Effector CD8-positive, alpha-beta T cell (primary cell): ENCODE data around the gene RAD51B.

Experiments
- DNase-seq: peaks from one replicate; lab custom pipeline; 2025; lab: John Stamatoyannopoulos, UW

Gene RAD51B

DNA sequence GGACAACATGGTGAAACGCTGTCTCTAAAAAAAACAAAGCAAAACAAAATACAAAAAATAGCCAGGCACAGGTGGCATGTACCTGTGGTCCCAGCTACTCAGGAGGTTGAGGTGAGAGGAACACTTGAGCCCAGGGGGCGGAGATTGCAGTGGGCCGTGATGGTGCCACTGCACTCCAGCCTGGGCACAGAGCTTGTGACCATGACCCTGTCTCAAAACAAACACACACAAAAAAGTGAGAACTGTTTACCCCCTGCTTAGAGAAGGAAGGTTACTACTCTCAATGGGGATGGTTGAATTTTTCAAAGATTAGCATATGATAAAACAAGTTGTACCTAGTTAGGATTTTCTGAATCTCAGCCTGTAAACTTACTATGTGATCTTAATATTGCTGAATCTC is 905.3 kb downstream of the RAD51B start:
- no peak for DNase-seq

DNA sequence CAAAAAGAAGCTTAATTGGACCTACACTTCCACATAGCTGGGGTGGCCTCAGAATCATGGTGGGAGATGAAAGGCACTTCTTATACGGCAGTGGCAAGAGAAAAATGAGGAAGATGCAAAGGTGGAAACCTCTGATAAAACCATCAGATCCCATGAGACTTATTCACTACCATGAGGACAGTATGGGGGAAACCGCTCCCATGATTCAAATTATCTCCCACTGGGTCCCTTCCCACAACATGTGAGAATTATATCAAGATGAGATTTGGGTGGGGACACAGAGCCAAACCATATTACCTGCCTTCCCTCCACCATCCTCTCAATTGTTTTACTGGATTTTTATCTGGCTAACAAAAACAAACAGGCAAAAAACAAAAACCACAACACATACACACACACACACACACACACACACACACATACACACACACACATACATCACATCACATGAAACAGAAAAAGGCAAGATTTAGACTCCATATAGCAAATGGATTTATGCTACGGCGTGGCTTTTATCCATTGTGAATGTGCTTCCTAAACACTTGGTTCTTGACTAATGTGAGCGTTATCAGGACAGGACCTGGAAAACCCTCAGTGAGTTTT is 906.6 kb downstream of the RAD51B start:
- DNase-seq: no peak

DNA sequence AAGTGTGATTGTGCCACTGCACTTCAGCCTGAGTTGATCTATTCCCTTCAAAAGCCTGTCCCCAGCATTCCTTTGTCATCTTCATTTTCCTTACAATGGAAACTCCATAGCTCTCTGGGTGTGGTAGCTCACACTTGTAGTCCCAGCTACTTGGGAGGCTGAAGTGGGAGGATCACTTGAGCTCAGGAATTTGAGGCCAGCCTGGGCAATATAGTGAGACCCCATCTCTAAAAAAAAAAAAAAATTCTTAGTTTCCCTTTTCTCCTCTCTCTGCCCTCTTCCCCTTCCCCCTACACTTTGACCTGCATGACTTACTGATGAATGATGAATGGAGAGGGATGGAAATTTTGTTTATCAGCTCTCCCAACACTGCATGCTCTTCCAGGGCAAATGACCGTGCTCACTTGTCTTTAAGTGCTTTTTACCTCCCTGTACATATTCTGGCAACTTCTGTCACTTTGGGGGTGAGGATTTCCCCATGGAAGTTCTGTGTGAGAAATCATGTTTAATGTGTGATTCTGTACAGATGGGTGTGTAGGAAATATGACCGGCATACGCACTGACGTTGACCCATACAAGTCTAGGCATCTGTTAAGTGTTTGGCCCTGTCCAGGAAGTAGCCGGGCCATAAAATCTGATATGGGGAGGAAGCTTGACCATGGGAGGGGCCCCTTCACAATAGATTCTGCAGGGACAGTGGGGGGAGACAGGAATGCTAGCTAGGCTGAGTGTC is 907.9 kb downstream of the RAD51B start:
- DNase-seq: no peak

DNA sequence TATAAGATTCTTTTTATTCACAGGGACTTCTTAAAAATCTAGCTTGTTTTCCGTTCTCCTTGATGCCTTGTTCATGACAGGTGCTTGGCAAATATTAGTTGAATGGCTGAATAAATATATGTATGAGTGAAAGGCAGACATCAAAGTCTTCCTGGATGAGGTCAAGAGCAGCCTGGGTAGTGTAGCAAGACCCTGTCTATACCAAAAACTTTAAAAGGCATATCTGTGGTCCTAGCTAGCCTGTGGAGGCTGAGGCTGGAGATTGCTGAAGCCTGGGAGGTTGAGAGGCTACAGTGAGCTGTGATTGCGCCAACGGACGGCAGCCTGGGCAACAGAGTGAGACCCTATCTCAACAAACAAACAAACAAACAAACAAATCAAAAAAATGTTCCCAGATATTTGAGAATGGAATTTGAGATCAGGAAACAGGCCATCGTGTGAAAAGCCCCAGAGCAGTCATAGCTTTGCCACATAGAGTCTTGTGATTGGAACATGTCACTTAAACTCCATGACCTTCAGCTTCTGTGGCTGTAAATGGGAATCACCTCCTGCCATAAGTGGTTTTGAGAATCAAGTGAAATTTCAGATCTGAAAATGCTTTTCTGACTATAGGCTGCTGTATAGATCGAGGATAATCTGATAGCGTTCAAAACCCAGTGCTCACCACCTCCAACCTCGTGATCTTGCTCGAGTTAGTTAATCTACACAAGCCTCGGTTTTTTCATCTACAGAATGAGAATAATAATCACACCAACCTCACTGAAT is 908.9 kb downstream of the RAD51B start:
- no peak for DNase-seq

DNA sequence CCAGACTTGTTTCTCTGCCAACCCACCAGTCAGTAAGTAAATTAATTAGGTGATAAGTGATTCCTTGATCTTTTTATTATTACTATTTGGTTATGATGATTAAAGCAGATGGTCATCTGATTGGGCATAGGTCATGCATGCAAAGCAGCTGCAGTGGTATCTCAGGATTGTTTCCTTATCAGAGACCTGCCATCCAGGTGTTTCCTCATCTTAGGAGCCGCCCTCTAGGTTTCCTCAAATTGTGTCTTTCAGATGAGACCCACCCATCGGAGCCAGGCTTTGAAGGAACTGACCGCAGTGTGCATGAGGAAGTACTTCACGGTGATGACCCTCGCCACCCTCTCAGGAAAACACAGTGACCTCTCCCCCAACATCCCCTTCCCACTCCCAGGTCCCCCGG is 910.0 kb downstream of the RAD51B start:
- no peak for DNase-seq

DNA sequence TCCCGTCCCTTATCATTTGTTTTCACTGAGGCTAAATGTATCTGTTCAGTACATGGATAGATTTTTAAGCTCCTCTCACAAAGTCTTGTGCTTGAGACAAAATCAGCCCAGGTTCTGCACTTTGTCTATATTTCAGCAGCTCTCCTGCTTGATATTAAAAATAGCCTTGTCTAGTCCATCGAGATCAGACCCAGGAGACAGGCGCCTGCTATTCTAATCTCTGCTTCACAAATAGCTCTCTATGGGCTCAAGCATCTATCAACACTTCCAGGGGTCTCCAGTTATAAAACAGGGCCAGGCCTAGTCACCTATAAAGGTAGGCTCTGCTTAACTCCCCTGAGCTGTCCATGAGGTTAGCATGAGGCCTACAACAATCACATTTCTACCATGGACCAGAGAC is 910.8 kb downstream of the RAD51B start:
- no peak for DNase-seq

DNA sequence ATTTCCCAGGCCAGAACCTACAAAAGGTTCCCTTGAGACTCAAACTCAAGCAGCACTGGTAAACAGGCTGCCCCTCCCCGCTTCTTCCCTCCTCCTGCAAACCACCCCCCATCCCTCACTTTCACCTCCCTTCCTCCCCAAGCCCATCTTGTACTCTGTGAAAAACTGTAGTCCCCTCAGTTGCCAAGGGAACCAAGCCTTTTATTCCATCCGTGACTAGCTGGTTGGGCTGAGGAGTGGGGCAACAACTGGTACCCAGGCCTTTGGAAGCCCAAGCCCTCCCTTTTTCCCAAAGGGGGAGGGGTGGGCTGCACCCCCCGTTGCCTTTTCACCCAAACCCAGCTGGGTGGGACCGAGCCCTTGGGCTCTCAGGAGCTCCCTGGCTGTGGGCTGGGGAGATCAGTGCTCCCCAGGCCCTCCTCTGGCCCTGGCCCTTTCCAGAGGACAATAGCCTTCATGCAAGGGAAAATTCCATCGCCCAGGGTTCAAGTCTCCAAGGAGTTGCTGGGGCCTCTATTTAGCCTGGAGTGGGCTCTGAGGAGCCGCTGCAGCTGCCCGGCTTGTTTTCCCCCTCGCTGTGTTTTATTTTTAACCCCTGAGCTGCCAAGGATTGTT is 911.3 kb downstream of the RAD51B start:
- DNase-seq: no peak

DNA sequence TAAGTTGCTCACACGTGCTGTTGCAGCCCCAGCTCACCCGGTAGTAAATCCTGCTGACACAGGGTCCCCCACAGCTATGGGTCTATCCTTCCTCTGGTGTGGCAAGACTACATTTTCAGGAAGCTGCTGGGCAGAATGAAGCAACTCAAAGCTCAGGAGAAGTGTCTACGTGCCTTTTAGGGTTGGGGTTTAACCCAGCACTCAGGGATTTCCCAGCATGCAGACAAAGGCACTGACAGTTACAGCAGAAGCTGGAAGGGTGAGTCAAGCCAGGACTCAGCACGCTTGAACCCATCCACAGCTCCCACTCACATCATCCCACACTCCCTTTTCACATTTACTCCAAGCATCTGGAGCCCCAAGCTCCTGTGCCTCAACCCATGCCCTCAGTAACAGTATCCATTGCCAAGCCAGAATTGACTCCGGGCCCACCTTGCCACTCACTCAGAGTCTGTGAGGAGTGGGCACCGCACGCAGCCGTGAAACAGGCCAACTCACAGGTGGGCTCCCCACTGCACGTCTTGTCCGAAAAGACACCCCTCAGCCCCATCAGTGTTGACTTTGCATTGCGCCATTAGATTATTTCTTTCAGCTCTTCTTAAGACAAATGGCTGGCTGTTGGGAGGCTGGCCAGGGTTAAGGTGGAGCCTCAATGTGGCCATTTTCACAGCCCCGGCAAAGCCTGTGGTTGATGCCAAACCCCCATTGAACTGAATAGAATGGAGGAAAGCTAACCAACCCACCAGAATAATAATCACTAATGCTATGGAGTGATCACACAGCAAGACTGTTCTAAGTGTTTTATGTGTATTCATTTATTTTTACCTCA is 913.7 kb downstream of the RAD51B start:
- DNase-seq: no peak

DNA sequence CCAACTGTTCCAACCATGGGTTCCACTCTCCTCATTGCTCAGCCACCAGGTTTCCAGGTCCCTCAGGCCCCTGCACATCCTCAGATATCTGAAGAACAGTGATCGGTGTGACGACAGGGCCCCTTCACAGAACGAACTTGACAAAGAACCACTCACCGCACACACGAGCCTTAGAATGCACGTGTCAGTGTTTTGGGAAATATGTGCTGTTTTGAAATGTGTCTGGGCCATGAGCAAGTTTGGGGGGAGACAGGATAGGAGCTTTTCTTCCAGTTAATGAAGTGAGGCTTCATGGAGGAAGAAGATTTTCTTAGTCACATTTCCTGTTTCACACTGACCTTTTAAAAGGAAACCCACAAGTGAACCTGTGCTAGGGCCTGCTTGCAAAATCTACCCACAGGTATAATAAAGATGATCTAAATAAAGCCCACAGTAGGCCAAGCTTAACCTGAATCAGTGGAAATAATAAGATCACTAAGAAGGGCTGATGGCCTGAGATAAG is 914.7 kb downstream of the RAD51B start:
- DNase-seq: no peak

DNA sequence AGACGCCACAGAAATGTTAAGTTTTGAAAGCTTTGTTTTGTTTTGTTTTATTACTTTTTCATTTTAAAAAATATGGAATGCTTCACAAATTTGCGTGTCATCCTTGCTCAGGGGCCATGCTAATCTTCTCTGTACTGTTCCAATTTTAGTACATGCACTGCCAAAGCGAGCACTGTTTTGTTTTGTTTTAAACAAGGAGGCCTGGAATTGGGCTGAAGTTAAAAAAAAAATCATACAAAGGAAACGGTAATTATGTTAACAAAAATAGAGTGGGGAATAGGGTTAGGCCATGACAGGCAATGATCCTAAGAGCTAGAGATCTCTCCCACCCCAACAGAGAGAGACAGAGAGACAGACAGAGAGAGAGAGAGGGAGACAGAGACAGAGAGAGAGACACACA is 916.3 kb downstream of the RAD51B start:
- no peak for DNase-seq

DNA sequence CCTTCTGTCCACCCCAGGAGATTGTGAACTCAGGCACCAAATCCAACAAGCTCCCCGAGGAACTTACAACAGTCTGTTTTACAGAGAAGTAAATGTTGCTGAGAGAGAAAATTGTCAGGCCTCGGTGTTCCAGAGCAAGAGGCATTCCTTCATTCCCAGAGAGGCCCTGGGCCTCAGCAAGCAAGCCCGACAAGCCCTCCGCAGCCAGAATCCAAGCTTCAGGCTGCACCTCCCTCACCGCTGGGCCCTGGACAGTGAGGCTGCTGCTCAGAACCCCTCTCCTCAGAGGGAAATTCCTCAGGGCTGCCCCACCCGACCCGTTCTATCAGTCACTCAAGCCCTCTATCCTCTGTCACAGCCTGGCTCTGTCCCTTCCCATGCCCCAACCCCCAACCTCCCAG is 916.9 kb downstream of the RAD51B start:
- DNase-seq: no peak

DNA sequence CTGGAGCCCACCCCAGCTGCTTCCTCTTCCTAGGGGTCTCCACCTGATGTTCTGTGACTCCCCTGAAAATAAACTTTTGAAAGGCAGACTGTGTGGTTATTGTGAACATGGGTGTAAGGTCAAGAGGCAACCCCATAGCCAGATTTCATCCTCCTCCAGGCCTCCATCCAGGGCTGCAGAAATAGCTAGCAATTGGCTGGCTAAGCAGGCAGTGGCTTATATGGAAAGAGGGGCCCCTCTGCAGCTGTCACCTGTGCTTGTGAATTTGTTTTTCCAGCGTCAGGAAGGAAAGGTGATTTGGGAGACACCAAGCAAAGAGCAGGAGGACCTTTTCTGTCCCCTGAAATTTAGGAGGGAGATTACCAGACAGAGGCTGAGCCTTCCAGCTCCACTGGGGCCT is 917.5 kb downstream of the RAD51B start:
- DNase-seq: no peak

DNA sequence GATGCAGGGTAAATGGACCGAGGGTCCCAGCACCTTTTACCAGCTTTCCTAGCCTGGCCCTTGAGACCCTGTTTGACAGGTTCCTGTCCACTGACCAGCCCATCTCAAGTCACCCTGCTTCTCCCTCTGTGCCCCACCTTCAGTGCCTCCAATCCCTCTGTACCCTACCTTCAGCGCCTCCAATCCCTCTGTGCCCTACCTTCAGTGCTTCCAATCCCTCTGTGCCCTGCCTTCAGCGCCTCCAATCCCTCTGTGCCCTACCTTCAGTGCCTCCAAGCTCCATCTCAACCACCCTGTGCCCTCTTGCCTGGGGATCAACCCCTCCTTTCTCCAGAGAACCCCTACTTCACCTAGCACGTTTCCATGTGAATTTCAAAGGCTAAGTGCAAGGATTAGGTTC is 919.0 kb downstream of the RAD51B start:
- no peak for DNase-seq

DNA sequence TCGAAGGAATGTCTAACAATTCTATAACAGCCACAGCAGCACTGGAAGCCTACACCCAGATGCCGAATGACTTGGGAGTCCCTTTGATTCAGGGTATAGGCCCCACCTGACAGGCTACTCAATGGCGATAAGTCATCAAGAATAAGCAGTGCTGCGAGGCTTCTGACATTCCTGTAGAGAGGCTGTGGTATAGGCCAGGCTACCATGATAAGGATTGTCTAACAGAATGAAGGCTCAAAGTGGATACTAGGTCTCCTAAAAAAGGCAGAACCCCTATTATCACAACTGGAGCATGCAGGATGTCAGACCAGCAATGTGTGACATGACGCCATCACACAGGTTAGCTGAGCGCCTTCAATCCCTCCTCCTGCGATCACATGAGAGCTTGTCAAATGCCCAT is 920.1 kb downstream of the RAD51B start:
- DNase-seq: no peak

DNA sequence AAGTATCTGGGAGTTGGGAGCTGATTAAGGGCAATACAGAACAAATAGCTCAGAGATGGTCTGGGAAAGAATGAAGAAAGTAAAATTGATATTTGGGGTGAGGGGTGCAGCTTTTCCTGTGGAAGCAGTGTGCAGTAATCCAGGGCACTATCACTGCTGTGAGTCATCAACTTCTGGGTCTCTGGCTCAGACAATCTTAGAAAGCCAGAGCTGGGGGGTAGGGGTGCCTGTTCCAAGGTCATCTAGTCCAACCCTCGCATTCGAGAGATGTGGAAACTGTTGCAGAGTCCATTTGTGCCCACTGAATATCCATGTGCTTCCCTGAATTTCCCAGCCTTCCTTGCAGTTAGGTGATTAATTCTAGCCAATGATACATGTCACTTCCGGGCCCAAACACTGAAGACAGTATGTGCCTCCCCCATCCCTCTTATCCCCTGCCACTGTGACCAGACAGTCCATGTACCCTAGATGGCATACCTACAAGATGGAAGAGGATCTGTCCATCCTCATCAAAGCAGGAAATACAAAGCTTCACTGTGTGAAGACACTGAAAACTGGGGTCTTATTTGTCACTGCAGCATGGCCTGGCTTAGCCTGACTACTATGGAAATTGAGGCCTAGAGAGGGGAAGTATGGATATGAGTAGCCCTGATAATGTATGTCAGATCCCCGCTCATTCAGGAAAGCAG is 921.4 kb downstream of the RAD51B start:
- no peak for DNase-seq

DNA sequence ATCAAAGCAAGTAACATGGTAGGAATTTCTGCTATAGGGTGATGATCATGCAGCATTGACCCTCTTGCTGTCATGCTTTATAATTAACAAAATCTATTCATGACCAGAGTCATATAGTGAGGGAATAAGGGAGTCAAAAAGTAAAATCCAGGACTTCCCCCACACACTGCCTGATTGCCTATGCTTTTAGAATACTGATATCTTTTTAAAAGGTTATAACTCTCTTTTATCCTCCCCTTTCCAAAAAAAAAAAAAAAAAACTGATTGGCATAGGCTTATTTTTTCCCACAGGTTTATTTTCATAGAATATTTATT is 921.9 kb downstream of the RAD51B start:
- DNase-seq: no peak

DNA sequence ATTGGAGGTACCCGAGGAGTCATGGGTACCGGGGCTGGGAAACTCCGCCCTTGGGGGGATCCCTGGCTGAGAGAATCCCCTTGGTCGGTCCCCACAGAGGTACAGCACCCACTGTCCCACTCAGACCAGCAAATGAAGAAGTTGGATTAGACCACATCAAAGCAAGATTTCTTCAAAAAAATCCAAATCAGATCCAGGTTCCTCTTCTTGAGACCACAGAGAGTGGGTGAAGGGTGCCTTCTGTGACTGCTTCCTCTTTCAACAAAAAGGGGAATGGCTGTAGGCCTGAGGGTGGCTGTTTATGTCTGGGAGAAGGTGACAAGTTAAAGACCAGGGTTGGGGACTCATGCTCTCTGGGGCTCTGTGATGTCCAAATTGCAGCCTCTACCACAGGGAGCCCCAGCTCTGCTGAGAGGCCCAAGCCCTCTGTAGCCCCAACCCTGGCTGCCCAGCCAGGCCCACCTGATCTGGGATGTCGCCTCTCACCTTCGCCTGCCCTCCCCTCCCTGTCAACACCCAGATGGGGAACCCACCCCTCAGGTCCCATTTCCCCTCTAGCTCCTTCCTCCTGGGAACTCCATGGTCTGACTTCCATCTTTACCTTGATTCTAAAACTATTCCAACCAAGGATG is 922.4 kb downstream of the RAD51B start:
- DNase-seq: no peak

DNA sequence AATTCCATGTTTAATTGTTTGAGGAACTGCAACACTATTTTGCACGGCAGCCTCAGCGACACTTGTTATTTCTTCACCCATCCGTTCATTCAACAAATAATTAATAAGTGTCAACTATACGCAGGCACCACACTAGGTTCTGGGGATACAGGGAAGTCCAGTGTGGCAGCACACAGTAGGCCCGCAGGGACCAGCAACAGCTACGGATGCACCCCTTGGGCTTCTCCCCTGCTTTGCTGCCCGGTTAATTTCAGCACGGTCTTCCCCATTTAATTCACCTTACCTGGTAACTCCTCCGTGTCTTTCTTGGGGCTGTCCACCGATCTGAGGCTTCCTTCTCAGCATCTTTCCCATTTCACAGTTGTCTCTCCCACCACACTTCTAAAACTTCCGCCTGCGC is 925.0 kb downstream of the RAD51B start:
- no peak for DNase-seq

DNA sequence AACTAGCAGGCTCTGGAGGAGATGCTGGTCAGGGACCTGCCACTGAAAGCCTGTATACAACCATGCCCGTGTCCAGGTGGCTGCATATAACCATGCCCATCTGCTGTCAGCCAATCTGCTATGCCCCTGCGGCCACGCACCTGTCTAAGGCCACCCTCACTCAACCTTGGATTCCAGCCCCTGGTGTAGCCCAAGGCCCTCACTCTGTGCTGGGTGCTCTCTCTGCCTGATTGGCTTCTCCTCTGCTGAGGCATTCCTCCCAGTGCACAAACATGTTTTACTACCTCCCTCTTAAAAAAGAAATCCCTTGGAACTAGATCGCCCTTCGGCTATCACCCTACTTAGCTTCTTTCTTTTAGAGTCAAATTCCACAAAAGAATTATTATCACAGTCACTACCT is 927.8 kb downstream of the RAD51B start:
- DNase-seq: no peak

DNA sequence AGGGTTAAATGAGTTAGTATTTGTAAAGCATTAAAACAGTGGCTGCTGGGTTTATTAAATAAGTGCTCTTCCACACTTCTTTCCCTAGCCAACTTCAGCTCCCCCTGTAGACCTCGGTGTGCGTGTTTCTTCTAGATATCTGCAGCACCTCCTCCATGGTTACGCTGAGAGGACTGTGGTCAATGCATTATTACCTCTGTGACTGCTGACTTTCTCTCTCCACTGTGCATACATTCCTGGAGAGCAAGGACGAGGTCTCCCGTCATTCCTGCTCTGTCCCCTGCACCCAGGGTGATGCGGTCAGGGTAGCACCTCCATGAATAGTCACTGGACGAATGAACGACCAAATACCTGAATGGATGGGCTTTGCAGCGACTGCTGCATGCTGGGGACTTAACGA is 928.7 kb downstream of the RAD51B start:
- DNase-seq: no peak

DNA sequence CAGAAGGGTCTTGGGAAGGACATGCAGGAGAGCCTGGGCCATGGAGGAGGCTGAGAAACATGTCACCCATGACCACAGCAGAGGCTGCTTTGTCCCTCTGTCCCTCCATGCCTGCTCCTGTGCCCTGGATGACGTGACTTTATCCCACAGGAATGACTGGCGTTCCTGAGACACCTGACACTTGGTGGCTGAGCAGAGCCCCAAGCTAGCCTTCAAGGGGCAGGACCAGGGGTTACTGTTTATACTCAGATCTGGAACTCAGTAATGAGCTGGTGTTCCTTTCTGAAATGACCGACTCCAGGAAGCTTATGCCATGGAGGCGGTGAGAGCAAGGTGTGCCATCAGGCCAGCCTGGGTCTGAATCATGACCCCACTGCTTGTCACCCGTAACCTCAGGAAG is 929.1 kb downstream of the RAD51B start:
- no peak for DNase-seq
